Measurements from ENCODE around the gene GALNT15.

GALNT15 gene

GRCh38 chr3:16186565-16186964 lies 12.1 kb downstream of the GALNT15 start:
- DNase-seq (ENCODE audit: low read depth in 1 of 2, low spot score in 1 of 2): no peak

GRCh38 chr3:16187213-16187790 lies 12.8 kb downstream of the GALNT15 start:
- no peak for DNase-seq (ENCODE audit: low read depth in 1 of 2, low spot score in 1 of 2)

GRCh38 chr3:16188071-16188470 lies 13.6 kb downstream of the GALNT15 start:
- DNase-seq (ENCODE audit: low read depth in 1 of 2, low spot score in 1 of 2): no peak

GRCh38 chr3:16189201-16189600 lies 14.7 kb downstream of the GALNT15 start:
- no peak for DNase-seq (ENCODE audit: low read depth in 1 of 2, low spot score in 1 of 2)

- DNase-seq (ENCODE audit: low read depth in 1 of 2, low spot score in 1 of 2): no peak
Observed at GRCh38 chr3:16190704-16191103, 16.2 kb downstream of the GALNT15 start.

- DNase-seq (ENCODE audit: low read depth in 1 of 2, low spot score in 1 of 2): no peak
Observed at GRCh38 chr3:16191591-16191990, 17.1 kb downstream of the GALNT15 start.

GRCh38 chr3:16192176-16192811 lies 17.8 kb downstream of the GALNT15 start:
- no peak for DNase-seq (ENCODE audit: low read depth in 1 of 2, low spot score in 1 of 2)

- no peak for DNase-seq (ENCODE audit: low read depth in 1 of 2, low spot score in 1 of 2)
Observed at GRCh38 chr3:16198427-16198826, 23.9 kb downstream of the GALNT15 start.

GRCh38 chr3:16199769-16200168 lies 25.3 kb downstream of the GALNT15 start:
- DNase-seq (ENCODE audit: low read depth in 1 of 2, low spot score in 1 of 2): no peak

GRCh38 chr3:16200411-16200810 lies 25.9 kb downstream of the GALNT15 start:
- DNase-seq (ENCODE audit: low read depth in 1 of 2, low spot score in 1 of 2): no peak

- no peak for DNase-seq (ENCODE audit: low read depth in 1 of 2, low spot score in 1 of 2)
Observed at GRCh38 chr3:16203031-16203430, 28.6 kb downstream of the GALNT15 start.

- no peak for DNase-seq (ENCODE audit: low read depth in 1 of 2, low spot score in 1 of 2)
Observed at GRCh38 chr3:16203671-16204629, 29.5 kb downstream of the GALNT15 start.

- DNase-seq (ENCODE audit: low read depth in 1 of 2, low spot score in 1 of 2): no peak
Observed at GRCh38 chr3:16204751-16205150, 30.3 kb downstream of the GALNT15 start.

- DNase-seq (ENCODE audit: low read depth in 1 of 2, low spot score in 1 of 2): no peak
Observed at GRCh38 chr3:16205156-16205870, 30.8 kb downstream of the GALNT15 start.

- no peak for DNase-seq (ENCODE audit: low read depth in 1 of 2, low spot score in 1 of 2)
Observed at GRCh38 chr3:16207031-16207430, 32.6 kb downstream of the GALNT15 start.

- DNase-seq (ENCODE audit: low read depth in 1 of 2, low spot score in 1 of 2): no peak
Observed at GRCh38 chr3:16211176-16211904, 36.9 kb downstream of the GALNT15 start.

GRCh38 chr3:16214366-16214765 lies 39.9 kb downstream of the GALNT15 start:
- DNase-seq (ENCODE audit: low read depth in 1 of 2, low spot score in 1 of 2): no peak

GRCh38 chr3:16216373-16216935 lies 42.0 kb downstream of the GALNT15 start:
- DNase-seq (ENCODE audit: low read depth in 1 of 2, low spot score in 1 of 2): no peak

GRCh38 chr3:16219777-16220176 lies 45.3 kb downstream of the GALNT15 start:
- DNase-seq (ENCODE audit: low read depth in 1 of 2, low spot score in 1 of 2): no peak

GRCh38 chr3:16221990-16222389 lies 47.5 kb downstream of the GALNT15 start:
- DNase-seq (ENCODE audit: low read depth in 1 of 2, low spot score in 1 of 2): no peak
